Measurements from ENCODE around the gene LRRC43. TPM values are rescaled to one million over a fixed set of nuclear protein-coding genes. Genes with fewer than 3 reads are reported as not detected.
"Not testable (repeated sequence)": the region's sequence is repeated elsewhere in the genome, so short reads cannot be mapped to it uniquely, and the experiment has no call there.

The LRRC43 gene
- total RNA-seq, 2 experiments from 2014 or later = not detected

DNA sequence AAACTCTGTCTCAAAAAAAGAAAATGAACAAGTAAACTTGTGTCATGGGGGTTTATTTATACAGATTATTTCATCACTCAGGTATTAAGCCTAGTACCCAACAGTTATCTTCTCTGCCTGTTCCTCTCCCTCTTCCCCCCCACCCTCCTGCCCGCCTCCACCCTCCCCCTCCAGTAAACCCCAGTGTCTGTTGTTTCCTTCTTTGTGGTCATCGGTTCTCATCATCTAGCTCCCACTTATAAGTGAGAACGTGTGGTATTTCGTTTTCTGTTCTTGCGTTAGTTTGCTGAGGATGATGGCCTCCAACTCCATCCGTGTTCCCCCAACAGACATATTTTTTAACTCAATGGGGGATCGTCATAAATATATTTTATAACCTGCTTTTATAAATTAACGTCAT is 21.2 kb upstream of the LRRC43 start:
- Mint-ChIP-seq H3K4me1 (ENCODE audit: low read depth) (peaks cover 23% of the 10 kb centered on the region), H3K27ac (peak overlapping the region; percentile 26), H3K27me3 (ENCODE audit: low read depth) (peaks cover 2% of the 10 kb centered on the region), H3K4me3 (peak overlapping the region; percentile 9), H3K36me3 (ENCODE audit: low read depth) (no peaks in the 10 kb centered on the region), H3K9me3 (ENCODE audit: insufficient read depth) (no peaks in the 10 kb centered on the region)
- peak; percentile 56 for DNase-seq
- ChIA-PET POLR2A (interaction anchor here (0.6 kb wide), 1 partner anchor 60 kb away, joined by 3 read pairs; no protein-coding TSS in a partner anchor), CTCF (interaction anchor here (0.7 to 1.3 kb wide), 3 partner anchors 30 to 106 kb away, joined by 3 to 7 read pairs (median 5); no protein-coding TSS in a partner anchor)
- peak; percentile 46 for ATAC-seq

DNA sequence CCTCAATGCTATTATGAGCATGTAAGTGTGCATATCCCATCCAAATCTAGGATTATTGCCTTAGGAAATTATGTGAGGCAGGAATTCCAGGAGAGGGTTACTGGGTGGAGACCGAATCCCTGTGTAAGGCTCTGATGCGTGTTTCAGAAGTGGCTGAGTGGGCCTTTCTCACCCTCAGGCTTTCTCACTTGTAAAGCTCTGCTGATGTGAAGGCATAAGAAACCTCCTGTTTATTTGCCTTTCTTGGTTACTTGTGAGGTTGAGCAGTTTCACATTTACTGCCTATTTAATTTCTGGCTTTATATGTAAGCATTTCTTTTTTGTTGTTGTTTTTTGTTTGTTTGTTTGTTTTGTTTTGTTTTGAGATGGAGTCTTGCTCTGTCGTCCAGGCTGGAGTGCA is 19.9 kb upstream of the LRRC43 start:
- H3K9me3 Mint-ChIP-seq (ENCODE audit: insufficient read depth) = no peaks in the 10 kb centered on the region
- peaks cover 30% of the 10 kb centered on the region for H3K4me1 Mint-ChIP-seq (ENCODE audit: low read depth)
- DNase-seq (no peak), ATAC-seq (no peak)
- H3K27ac Mint-ChIP-seq = peak overlapping the region; percentile 9
- CTCF ChIA-PET = no interaction called here
- peaks cover 2% of the 10 kb centered on the region for H3K27me3 Mint-ChIP-seq (ENCODE audit: low read depth)
- no peaks in the 10 kb centered on the region for H3K36me3 Mint-ChIP-seq (ENCODE audit: low read depth)
- POLR2A ChIA-PET = no interaction called here
- H3K4me3 Mint-ChIP-seq = no peak overlapping the region

DNA sequence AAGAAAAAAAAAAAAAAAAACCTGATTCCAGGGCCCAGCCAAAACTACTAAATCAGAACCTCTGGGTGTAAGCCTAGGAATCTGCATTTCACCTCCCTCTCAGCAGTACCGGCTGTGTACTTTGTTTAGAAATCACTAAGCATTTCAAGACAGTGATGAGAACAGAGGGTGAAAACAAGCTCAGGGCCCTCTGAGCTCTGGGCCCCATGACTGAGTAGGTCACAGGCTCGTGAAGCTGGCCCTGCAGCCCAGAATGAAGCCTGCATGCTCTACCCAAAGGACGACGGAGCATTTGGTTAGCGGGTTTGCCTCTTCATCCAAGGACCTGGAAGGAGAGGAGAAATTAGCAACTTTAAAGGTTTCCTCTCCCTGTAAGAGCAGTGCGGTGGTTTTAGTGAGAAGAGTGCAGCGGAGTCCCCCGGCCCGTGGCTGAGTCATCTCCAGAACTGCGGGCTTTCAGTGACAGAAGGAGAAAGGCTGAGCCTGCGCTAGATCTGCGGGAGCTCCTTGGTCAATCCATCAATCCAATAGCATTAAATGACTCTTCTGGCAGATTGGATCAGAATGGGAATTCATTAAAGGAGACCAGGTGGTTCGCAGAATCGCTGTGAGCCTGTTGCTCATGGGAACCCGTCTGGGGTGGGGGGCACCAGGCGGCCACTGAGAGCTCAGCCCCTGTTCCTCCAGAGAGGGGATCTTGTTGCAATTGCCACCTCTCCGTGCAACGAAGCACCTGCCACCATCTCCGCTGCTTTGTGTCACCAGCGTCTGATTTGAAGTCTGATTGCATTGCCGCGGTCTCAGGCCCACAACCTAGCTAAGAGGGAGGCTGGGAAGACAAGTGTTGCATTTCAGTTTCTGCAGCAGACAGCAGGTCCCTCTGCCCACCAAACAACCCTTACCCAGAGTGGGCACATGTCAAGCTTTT is 16.2 kb upstream of the LRRC43 start:
- ChIA-PET POLR2A (interaction anchor here (0.6 kb wide), 1 partner anchor 188 kb away, joined by 6 read pairs; no protein-coding TSS in a partner anchor), CTCF (interaction anchor here (1.1 to 1.3 kb wide), 2 partner anchors 22 to 43 kb away, joined by 3 to 4 read pairs; no protein-coding TSS in a partner anchor)
- no peak overlapping the region for H3K4me3 Mint-ChIP-seq
- H3K36me3 Mint-ChIP-seq (ENCODE audit: low read depth) = no peaks in the 10 kb centered on the region
- H3K9me3 Mint-ChIP-seq (ENCODE audit: insufficient read depth) = no peaks in the 10 kb centered on the region
- DNase-seq (peak; percentile 52), ATAC-seq (peak; percentile 77)
- peaks cover 28% of the 10 kb centered on the region for H3K4me1 Mint-ChIP-seq (ENCODE audit: low read depth)
- no peak overlapping the region for H3K27ac Mint-ChIP-seq
- H3K27me3 Mint-ChIP-seq (ENCODE audit: low read depth) = peaks cover 4% of the 10 kb centered on the region

DNA sequence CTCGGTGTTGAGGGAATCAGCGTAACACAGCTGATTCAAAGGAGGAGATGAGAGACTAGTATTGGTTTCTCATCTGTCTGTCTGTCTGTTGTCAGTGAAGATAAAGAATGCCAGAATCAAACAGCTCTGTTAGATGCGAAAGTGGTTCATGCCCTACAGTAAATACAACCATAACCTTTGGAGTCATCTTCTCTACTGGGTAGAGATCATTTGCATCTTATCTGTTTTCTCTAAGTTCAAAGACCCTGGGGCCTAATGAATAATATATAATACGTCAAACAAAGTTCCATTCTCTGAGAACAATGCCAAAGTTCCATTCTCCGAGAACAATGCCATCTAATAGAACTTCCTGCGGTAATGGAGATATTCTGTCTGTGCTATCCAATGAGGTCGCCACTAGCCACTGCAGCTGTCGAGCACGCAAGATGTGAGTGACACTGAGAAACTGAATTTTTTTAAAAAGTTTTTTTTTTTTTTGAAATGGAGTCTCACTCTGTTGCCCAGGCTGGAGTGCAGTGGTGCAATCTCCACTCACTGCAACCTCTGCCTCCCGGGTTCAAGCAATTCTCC is 15.5 kb upstream of the LRRC43 start:
- H3K27ac Mint-ChIP-seq = no peak overlapping the region
- peaks cover 4% of the 10 kb centered on the region for H3K27me3 Mint-ChIP-seq (ENCODE audit: low read depth)
- ATAC-seq (no peak), DNase-seq (no peak)
- no peaks in the 10 kb centered on the region for H3K36me3 Mint-ChIP-seq (ENCODE audit: low read depth)
- ChIA-PET POLR2A (no interaction called here), CTCF (interaction anchor here (1.1 kb wide), 1 partner anchor 44 kb away, joined by 4 read pairs; no protein-coding TSS in a partner anchor)
- H3K9me3 Mint-ChIP-seq (ENCODE audit: insufficient read depth) = no peaks in the 10 kb centered on the region
- no peak overlapping the region for H3K4me3 Mint-ChIP-seq
- H3K4me1 Mint-ChIP-seq (ENCODE audit: low read depth) = peaks cover 20% of the 10 kb centered on the region

DNA sequence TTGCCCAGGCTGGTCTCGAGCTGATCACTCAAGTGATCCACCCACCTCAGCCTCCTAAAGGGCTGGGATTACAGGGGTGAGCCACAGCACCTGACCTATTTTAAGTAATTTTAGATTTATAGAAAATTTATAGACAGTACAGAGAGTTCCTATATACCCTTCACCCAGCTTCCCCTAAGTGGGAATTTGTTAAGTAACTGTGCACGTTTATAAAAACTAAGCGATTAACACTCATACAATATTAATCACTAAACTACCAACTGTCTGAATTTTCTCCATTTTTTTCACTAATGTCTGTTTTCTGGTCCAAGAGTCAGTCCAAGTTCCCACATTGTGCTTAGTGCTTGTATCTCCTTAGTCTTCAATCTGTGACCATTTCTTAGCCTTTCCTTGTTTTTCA is 14.4 kb upstream of the LRRC43 start:
- peaks cover 11% of the 10 kb centered on the region for H3K4me1 Mint-ChIP-seq (ENCODE audit: low read depth)
- H3K36me3 Mint-ChIP-seq (ENCODE audit: low read depth) = no peaks in the 10 kb centered on the region
- CTCF ChIA-PET = no interaction called here
- POLR2A ChIA-PET = no interaction called here
- no peaks in the 10 kb centered on the region for H3K9me3 Mint-ChIP-seq (ENCODE audit: insufficient read depth)
- H3K4me3 Mint-ChIP-seq = no peak overlapping the region
- ATAC-seq (no peak), DNase-seq (no peak)
- H3K27me3 Mint-ChIP-seq (ENCODE audit: low read depth) = peaks cover 10% of the 10 kb centered on the region
- no peak overlapping the region for H3K27ac Mint-ChIP-seq

DNA sequence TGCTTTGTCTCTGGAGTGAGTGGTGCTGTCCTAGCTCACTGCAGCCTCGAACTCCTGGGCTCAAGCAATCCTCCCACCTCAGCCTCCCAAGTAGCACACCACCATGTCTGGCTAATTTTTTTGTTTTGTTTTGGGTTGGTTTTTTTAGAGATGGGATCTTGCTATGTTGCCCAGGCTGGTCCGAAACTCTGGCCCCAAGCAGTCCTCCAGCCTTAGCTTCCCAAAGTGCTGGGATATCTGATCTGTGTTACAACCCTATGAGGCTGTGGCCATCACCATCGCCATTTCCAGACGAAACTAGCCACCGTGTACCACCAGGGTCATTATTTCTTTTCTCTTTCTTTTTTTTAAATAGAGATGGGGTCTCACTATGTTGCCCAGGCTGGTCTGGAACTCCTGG is 11.5 kb upstream of the LRRC43 start:
- DNase-seq (no peak), ATAC-seq (no peak)
- no peak overlapping the region for H3K4me3 Mint-ChIP-seq
- H3K27ac Mint-ChIP-seq = no peak overlapping the region
- ChIA-PET POLR2A (no interaction called here), CTCF (no interaction called here)
- H3K27me3 Mint-ChIP-seq (ENCODE audit: low read depth) = peaks cover 10% of the 10 kb centered on the region
- peaks cover 10% of the 10 kb centered on the region for H3K4me1 Mint-ChIP-seq (ENCODE audit: low read depth)
- no peaks in the 10 kb centered on the region for H3K9me3 Mint-ChIP-seq (ENCODE audit: insufficient read depth)
- no peaks in the 10 kb centered on the region for H3K36me3 Mint-ChIP-seq (ENCODE audit: low read depth)

DNA sequence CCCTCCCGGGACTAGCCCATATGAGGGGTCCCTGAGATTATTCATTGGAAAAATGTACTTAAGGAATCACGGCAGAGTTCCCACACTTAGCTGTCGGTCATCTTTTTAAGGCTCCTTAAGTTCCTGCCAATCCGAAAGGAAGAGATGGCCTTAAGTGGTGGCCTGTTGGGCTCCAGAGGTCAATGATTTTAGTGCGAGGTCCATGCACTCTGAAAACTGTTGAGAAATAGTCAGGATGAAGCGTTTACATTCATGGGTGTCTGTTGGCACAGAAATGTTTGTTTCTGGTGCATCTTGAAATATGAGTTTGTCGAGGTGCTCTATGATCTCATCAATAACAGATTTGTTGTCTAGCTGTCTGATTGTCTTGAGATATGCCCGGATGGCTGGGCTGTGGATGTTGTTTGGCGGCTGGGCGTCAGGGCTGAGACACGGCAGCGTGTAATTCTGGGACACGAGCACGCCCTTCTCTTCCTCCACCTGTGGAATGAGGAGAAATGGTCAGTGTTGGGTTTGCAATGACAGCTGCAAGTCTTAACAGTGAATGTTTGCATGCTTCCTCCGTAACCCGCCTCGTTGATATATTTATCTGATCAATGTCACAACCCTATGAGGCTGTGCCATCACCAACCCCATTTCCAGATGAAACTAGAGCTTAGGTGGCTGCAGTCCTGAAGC is 10.5 kb upstream of the LRRC43 start:
- H3K27ac Mint-ChIP-seq = no peak overlapping the region
- ChIA-PET CTCF (interaction anchor here (0.7 kb wide), 1 partner anchor 18 kb away, joined by 3 read pairs; no protein-coding TSS in a partner anchor), POLR2A (no interaction called here)
- H3K4me1 Mint-ChIP-seq (ENCODE audit: low read depth) = peaks cover under 1% of the 10 kb centered on the region
- DNase-seq (no peak), ATAC-seq (no peak)
- no peaks in the 10 kb centered on the region for H3K36me3 Mint-ChIP-seq (ENCODE audit: low read depth)
- H3K9me3 Mint-ChIP-seq (ENCODE audit: insufficient read depth) = no peaks in the 10 kb centered on the region
- H3K4me3 Mint-ChIP-seq = no peak overlapping the region
- H3K27me3 Mint-ChIP-seq (ENCODE audit: low read depth) = peaks cover 10% of the 10 kb centered on the region

DNA sequence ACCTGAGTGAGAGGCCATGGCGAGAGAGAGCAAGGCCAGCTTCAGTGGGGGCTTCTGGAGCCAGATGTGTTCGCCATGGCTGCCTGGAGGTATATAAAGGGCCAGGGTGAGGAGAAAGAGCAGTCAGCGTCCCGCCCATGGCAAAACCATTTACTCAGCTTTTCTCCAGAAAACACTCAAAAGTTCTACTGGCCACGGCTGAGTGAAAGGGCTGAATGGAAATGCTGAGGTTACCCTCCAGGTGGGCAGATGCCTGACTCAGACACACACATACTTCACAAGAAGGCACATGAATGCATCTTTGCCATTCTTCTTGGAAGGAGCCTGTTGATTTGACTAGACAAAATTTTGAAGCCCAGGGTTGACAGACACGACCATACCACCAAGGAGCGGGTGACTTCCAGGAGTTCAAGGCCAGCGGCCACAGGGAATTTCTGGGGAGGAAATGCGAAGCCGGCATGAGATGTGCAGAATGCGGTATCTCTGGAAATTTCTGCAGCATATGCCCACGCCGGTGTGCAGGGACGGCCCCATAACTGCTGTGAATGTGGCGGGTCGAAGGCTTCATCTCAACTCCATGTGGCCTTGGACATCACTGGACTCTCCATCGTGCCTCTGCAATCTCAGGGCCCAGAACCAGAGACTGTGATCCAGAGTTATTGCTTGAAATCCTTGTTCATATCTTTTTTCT is 8.6 kb upstream of the LRRC43 start, which contains the start of gene IL31:
Gene IL31, minus strand, starts transcription at position 67 of the 691 bp plus-strand sequence. Its CDS starts 49 bp downstream, at position 18.
- no peak for DNase-seq
- no peak within 1 kb of the TSS for H3K4me3 Mint-ChIP-seq
- ATAC-seq = no peak

DNA sequence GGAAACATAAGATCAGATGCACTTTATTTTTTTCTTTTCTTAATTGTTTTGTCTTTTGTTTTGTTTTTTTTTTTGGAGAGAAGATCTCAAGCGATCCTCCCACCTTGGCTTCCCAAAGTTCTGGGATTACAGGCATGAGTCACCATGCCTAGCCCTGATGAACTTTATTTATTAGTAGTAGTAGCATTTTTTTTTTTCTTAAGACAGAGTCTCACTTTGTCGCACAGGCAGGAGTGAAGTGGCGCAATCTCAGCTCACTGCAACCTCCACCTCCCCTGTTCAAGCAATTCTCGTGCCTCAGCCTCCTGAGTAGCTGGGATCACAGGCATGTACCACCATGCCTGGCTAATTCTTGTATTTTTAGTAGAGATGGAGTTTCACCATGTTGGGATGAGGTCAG is 6.5 kb upstream of the LRRC43 start:
- not testable (repeated sequence) for H3K36me3 Mint-ChIP-seq (ENCODE audit: low read depth)

More for the DNA sequence above, 8.6 kb upstream of the LRRC43 start, which contains the start of gene IL31:
- no peak within 1 kb of the TSS for H3K27ac Mint-ChIP-seq
- CTCF ChIA-PET = no interaction called here
- peaks cover 6% of the 10 kb centered on the region for H3K27me3 Mint-ChIP-seq (ENCODE audit: low read depth)
- H3K36me3 Mint-ChIP-seq (ENCODE audit: low read depth) = no peaks in the 10 kb centered on the region
- no peaks in the 10 kb centered on the region for H3K4me1 Mint-ChIP-seq (ENCODE audit: low read depth)
- H3K9me3 Mint-ChIP-seq (ENCODE audit: insufficient read depth) = no peaks in the 10 kb centered on the region
- POLR2A ChIA-PET = no interaction called here

DNA sequence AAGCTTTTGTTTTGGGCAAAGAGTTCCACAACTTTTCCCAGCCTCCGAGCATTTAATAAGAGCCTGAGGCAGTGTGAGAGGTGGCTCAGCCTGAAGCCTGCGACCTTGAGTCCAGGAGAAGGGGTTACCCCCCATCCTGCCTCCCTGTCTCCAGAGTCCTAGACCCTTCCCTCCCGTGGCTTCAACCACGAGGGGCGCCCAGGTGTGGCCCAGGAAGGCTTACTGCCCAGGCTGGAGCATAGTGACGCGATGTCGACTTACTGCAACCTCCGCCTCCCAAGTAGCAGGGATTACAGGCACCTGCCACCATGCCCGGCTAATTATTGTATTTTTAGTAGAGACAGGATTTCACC is 641 bp downstream of the LRRC43 start:
- no peak for ATAC-seq
- DNase-seq = no peak
- POLR2A ChIA-PET = no interaction called here
- peaks cover 11% of the 10 kb centered on the region for H3K27me3 Mint-ChIP-seq (ENCODE audit: low read depth)
- no peaks in the 10 kb centered on the region for H3K9me3 Mint-ChIP-seq (ENCODE audit: insufficient read depth)
- H3K36me3 Mint-ChIP-seq (ENCODE audit: low read depth) = no peaks in the 10 kb centered on the region
- H3K4me1 Mint-ChIP-seq (ENCODE audit: low read depth) = peaks cover 24% of the 10 kb centered on the region
- peak overlapping the region; percentile 68 for H3K4me3 Mint-ChIP-seq
- CTCF ChIA-PET = interaction anchor here (0.7 kb wide), 1 partner anchor 30 kb away, joined by 3 read pairs; no protein-coding TSS in a partner anchor
- no peak overlapping the region for H3K27ac Mint-ChIP-seq

More for the DNA sequence above, 6.5 kb upstream of the LRRC43 start:
- H3K9me3 Mint-ChIP-seq (ENCODE audit: insufficient read depth); H3K4me1 Mint-ChIP-seq (ENCODE audit: low read depth); POLR2A ChIA-PET; H3K4me3 Mint-ChIP-seq; H3K27me3 Mint-ChIP-seq (ENCODE audit: low read depth); H3K27ac Mint-ChIP-seq; ATAC-seq; DNase-seq; CTCF ChIA-PET: not testable (repeated sequence)

DNA sequence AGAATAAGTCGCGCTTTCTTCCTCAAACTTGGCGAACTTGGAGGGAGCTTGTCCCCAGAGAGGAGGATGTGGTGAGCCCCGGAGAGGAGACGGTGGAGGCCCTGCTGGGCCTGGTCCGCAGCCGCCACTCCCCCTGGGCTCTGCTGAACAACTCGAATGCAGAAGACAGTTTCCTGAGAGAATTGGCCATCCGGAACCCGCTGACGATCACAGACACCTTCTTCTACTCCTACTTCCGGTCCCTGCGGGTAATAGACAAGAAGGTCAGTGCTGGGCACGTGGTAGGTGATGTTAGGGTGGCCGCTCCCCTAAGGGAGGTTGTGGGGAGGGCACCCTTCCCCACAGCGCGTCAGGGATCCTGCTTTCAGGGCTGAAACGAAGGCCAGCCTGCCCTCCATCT is 1.6 kb downstream of the LRRC43 start:
- peaks cover 11% of the 10 kb centered on the region for H3K27me3 Mint-ChIP-seq (ENCODE audit: low read depth)
- no peak overlapping the region for H3K27ac Mint-ChIP-seq
- H3K4me3 Mint-ChIP-seq = peak overlapping the region; percentile 34
- POLR2A ChIA-PET = no interaction called here
- no peak for DNase-seq
- H3K9me3 Mint-ChIP-seq (ENCODE audit: insufficient read depth) = no peaks in the 10 kb centered on the region
- no peaks in the 10 kb centered on the region for H3K36me3 Mint-ChIP-seq (ENCODE audit: low read depth)
- ATAC-seq = peak; percentile 11
- CTCF ChIA-PET = no interaction called here
- peaks cover 24% of the 10 kb centered on the region for H3K4me1 Mint-ChIP-seq (ENCODE audit: low read depth)

All from activated CD8-positive, alpha-beta T cell treated with anti-CD3 and anti-CD28 coated beads, Interleukin-2, amount 10 ng/mL, durations not matched to agents 7 days and 5 days (primary cell).